ENCODE results near the gene LRP1B.

DNA sequence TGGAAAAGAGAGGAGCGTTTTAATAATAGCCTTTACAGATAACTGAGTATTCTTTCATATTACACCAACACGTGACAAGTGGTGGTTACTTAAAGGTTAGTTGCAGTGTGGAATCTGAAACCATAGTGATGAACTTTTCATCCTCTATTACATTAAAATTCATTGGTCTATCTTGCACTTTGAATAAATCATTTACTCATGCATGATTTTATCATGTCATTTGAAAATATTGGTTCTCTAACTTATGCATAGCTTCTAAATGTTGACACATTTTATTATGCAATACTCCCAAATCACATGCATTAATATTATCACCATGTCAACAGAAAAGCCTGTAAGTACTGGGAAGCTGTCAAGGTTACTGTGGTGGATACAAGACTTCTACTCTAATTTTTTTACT is 1432.2 kb downstream of the LRP1B start:
- TF ChIP-seq, protein P1, sequence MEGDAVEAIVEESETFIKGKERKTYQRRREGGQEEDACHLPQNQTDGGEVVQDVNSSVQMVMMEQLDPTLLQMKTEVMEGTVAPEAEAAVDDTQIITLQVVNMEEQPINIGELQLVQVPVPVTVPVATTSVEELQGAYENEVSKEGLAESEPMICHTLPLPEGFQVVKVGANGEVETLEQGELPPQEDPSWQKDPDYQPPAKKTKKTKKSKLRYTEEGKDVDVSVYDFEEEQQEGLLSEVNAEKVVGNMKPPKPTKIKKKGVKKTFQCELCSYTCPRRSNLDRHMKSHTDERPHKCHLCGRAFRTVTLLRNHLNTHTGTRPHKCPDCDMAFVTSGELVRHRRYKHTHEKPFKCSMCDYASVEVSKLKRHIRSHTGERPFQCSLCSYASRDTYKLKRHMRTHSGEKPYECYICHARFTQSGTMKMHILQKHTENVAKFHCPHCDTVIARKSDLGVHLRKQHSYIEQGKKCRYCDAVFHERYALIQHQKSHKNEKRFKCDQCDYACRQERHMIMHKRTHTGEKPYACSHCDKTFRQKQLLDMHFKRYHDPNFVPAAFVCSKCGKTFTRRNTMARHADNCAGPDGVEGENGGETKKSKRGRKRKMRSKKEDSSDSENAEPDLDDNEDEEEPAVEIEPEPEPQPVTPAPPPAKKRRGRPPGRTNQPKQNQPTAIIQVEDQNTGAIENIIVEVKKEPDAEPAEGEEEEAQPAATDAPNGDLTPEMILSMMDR (IDR thresholded peaks at IDR 0.05; ENCODE audit: low read length) = no peak
- no peak for TF ChIP-seq EZH2phosphoT487 (IDR thresholded peaks at IDR 0.05; ENCODE audit: low read length)
